ENCODE measurements around the gene JAML.

GRCh38 chr11:118170231-118170630, 54.6 kb downstream of the JAML start:
- no peak for TF ChIP-seq POLR2AphosphoS5 (IDR thresholded peaks at IDR 0.05; ENCODE audit: low read depth, low read length)
- TF ChIP-seq REST (IDR thresholded peaks at IDR 0.05; ENCODE audit: insufficient read depth in 1 of 2, low read depth in 2 of 2, low read length in 2 of 2) = no peak
- TF ChIP-seq TAF1 (IDR thresholded peaks at IDR 0.05; ENCODE audit: borderline replicate concordance, insufficient read depth, low read length) = no peak
- no peak for TF ChIP-seq SIN3A (IDR thresholded peaks at IDR 0.05; ENCODE audit: borderline replicate concordance, insufficient read depth, low read length)
